IPS-15b (cell line): Measurements from ENCODE around the gene DMAP1.

Source experiments
- H3K27me3 ChIP-seq: one replicate; pipeline ENCODE4 v1.6.1; 2013; ENCODE audit warnings: low read length; ENCODE audit not compliant: control insufficient read depth, insufficient read depth
- H3K36me3 ChIP-seq: one replicate; pipeline ENCODE4 v1.6.1; 2013; ENCODE audit warnings: low read length; ENCODE audit not compliant: control insufficient read depth, insufficient read depth
- H3K4me1 ChIP-seq: one replicate; pipeline ENCODE4 v1.6.1; 2013; ENCODE audit warnings: mild to moderate bottlenecking, low read length; ENCODE audit not compliant: control insufficient read depth, insufficient read depth
- H3K4me3 ChIP-seq: one replicate; pipeline ENCODE4 v1.5.1; 2013; ENCODE audit warnings: low read depth, low read length
- H3K9ac ChIP-seq: one replicate; pipeline ENCODE4 v1.6.1; 2013; ENCODE audit warnings: low read depth, mild to moderate bottlenecking, low read length
- H3K9me3 ChIP-seq: one replicate; pipeline ENCODE4 v1.6.1; 2013; ENCODE audit warnings: mild to moderate bottlenecking, low read length; ENCODE audit not compliant: control insufficient read depth, insufficient read depth

DMAP1 gene

DNA sequence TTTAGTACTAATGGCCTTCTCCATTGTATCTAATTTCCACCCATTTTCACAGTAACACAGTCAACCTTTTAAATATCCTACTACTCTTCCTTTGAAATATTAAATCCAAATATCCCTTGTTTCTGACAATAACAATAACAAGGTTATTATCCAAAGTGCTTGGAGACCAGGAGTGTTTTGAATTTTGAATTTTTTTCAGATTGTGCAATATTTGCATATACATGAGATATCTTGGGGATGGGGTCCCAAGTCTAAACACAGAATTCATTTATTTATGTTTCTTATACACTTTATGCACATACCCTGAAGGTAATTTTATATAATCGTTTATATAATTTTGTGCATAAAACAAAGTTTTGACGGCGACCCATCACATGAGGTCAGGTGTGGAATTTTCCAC, 17.5 kb downstream of the DMAP1 start:
- H3K4me3 ChIP-seq: no peak overlapping the region
- H3K36me3 ChIP-seq: no peaks in the 10 kb centered on the region
- peaks cover 11% of the 10 kb centered on the region for H3K9me3 ChIP-seq
- H3K27me3 ChIP-seq: no peaks in the 10 kb centered on the region
- H3K4me1 ChIP-seq: no peaks in the 10 kb centered on the region
- H3K9ac ChIP-seq: no peak overlapping the region

DNA sequence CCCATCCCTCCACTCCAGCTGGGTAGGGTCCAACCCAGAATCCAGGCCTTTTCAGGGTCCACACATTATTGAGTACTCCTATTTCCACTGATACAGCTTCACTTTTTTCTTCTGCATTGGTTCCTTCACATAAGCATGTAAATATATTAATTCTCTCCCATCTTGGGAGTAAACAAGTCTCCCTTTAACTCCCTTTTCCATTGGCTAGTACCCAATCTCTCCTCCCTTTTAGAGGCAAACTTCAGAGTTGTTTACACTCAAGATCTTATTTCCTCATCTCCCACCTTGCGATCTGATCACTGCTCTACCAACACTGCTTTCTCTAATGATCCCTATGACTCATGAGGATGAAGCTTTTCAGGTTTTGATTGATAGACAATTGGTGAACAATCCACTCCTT, 20.3 kb downstream of the DMAP1 start:
- H3K4me3 ChIP-seq: no peak overlapping the region
- no peak overlapping the region for H3K9ac ChIP-seq
- no peaks in the 10 kb centered on the region for H3K36me3 ChIP-seq
- no peaks in the 10 kb centered on the region for H3K9me3 ChIP-seq
- no peaks in the 10 kb centered on the region for H3K27me3 ChIP-seq
- peaks cover 3% of the 10 kb centered on the region for H3K4me1 ChIP-seq

DNA sequence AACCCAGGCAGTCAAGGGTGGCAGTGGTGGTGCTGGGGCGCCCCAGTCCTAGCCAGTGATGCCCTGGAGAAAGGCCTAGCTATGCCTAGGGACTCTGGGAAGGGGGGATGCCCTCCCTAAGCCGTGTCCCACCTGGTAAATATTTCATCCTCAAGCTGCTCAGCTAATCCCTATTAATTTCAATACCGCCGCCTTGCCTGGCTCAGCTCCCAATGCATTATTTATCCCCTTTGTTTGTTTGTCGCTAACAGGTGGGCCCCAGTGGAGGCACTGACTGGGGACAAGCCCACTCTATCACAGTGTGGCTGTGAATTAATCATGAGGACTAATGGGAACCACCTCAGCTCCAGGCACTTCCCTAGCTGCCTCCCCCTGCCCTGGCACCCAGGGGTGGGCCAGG, 22.5 kb downstream of the DMAP1 start:
- Histone ChIP-seq H3K9ac (no peak overlapping the region), H3K4me3 (no peak overlapping the region), H3K4me1 (peaks cover 3% of the 10 kb centered on the region), H3K27me3 (no peaks in the 10 kb centered on the region), H3K36me3 (peaks cover 5% of the 10 kb centered on the region), H3K9me3 (no peaks in the 10 kb centered on the region)

- Histone ChIP-seq H3K4me3 (no peak overlapping the region), H3K36me3 (peaks cover 10% of the 10 kb centered on the region), H3K27me3 (no peaks in the 10 kb centered on the region), H3K9me3 (no peaks in the 10 kb centered on the region), H3K4me1 (peaks cover 3% of the 10 kb centered on the region), H3K9ac (no peak overlapping the region)
These were observed 23.4 kb downstream of the DMAP1 start for GRCh38 chr1:44236490-44237272.

DNA sequence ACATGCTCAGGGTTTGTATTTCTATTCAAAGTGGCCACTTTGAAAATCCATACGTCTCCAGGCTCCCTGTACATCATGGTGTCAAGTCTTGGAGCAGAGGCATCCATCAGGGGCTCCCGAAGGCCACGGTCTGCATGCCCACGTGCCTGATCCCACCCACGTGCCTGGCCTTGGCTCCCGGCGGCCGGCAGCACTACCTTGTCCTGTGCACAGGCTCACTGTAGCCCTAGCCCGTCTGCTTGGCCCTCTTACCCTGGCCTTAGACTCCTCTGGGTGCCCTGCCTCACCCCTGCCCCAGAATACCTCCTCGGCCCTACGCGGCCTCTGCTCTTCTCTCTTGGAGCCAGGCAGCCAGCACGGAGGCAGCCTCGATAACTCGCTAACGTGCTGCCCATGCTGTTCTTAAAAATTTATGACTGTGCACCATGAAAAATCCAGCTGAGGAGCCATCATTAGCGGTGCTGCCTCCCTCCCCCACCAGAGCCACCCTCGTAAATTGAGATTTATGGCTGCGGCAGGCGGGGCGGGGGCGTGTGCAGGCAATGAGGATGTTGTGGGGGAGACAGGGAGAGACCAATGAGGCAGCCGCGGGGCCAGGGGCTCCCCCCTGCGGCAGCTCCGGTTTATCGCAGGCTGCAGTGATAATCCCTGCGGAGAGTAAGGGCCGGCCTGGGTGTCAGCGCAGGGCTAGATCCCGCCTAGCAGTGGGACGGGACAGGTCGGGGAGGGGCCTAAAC, 24.6 kb downstream of the DMAP1 start:
- peaks cover 10% of the 10 kb centered on the region for H3K36me3 ChIP-seq
- H3K9me3 ChIP-seq: no peaks in the 10 kb centered on the region
- H3K4me3 ChIP-seq: peak overlapping the region; percentile 41
- H3K4me1 ChIP-seq: peaks cover 3% of the 10 kb centered on the region
- H3K27me3 ChIP-seq: no peaks in the 10 kb centered on the region
- no peak overlapping the region for H3K9ac ChIP-seq

GRCh38 chr1:44238660-44239059, 25.4 kb downstream of the DMAP1 start:
- H3K9ac ChIP-seq: no peak overlapping the region
- no peak overlapping the region for H3K4me3 ChIP-seq

GRCh38 chr1:44239331-44239960, 26.2 kb downstream of the DMAP1 start:
- Histone ChIP-seq H3K4me3 (no peak overlapping the region), H3K36me3 (peaks cover 14% of the 10 kb centered on the region), H3K9ac (no peak overlapping the region), H3K9me3 (no peaks in the 10 kb centered on the region), H3K27me3 (no peaks in the 10 kb centered on the region), H3K4me1 (peaks cover 3% of the 10 kb centered on the region)

More at GRCh38 chr1:44238660-44239059, 25.4 kb downstream of the DMAP1 start:
- Histone ChIP-seq H3K36me3 (peaks cover 11% of the 10 kb centered on the region), H3K27me3 (no peaks in the 10 kb centered on the region), H3K9me3 (no peaks in the 10 kb centered on the region), H3K4me1 (peaks cover 3% of the 10 kb centered on the region)

DNA sequence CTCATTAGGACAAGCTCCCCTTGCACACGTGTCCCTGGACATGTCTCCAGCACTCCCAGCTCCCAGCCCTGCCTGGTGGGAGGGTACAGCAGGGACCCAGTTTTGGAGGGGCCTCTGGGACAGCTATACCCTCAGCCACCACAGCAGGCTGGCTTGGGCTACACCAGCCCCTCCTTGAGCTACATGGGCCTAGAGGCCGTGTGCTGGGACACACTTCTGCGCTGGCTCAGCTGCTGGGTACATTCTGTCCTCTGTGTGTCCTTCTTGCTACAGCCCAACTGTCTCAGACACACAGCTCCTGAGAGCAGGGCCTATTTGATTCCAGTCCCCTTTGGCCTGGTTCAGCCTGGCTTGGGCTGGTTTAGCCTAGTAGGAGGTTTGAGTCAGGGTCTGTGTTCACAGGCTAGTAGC, 26.7 kb downstream of the DMAP1 start:
- no peaks in the 10 kb centered on the region for H3K9me3 ChIP-seq
- H3K9ac ChIP-seq: no peak overlapping the region
- no peaks in the 10 kb centered on the region for H3K27me3 ChIP-seq
- H3K4me3 ChIP-seq: no peak overlapping the region
- H3K36me3 ChIP-seq: peaks cover 14% of the 10 kb centered on the region
- H3K4me1 ChIP-seq: peaks cover 3% of the 10 kb centered on the region

- Histone ChIP-seq H3K4me1 (peaks cover 3% of the 10 kb centered on the region), H3K36me3 (peaks cover 14% of the 10 kb centered on the region), H3K4me3 (no peak overlapping the region), H3K9ac (no peak overlapping the region), H3K9me3 (no peaks in the 10 kb centered on the region), H3K27me3 (no peaks in the 10 kb centered on the region)
These were observed 27.8 kb downstream of the DMAP1 start for GRCh38 chr1:44240802-44241671.

- Histone ChIP-seq H3K27me3 (no peaks in the 10 kb centered on the region), H3K9me3 (no peaks in the 10 kb centered on the region), H3K4me1 (peaks cover 3% of the 10 kb centered on the region), H3K36me3 (peaks cover 16% of the 10 kb centered on the region), H3K9ac (no peak overlapping the region), H3K4me3 (no peak overlapping the region)
These were observed 29.5 kb downstream of the DMAP1 start for GRCh38 chr1:44242746-44243145.

- H3K27me3 ChIP-seq: no peaks in the 10 kb centered on the region
- H3K4me3 ChIP-seq: no peak overlapping the region
- no peak overlapping the region for H3K9ac ChIP-seq
- no peaks in the 10 kb centered on the region for H3K9me3 ChIP-seq
- H3K4me1 ChIP-seq: no peaks in the 10 kb centered on the region
- H3K36me3 ChIP-seq: peaks cover 19% of the 10 kb centered on the region
These were observed 30.7 kb downstream of the DMAP1 start for GRCh38 chr1:44243782-44244495.
